Thoracic aorta (tissue), 2 donors: Measurements from ENCODE around the gene KBTBD2. TPM values are rescaled to one million over a fixed set of nuclear protein-coding genes. Genes with fewer than 3 reads are reported as not detected.

Experiments
- ATAC-seq: fragments of 150-250 bp; one replicate; pipeline ENCODE4 v1.8.0; 2017; ENCODE audit warnings: low read depth; ENCODE audit not compliant: insufficient number of reproducible peaks, low FRiP score
- DNase-seq: peaks from one replicate; pipeline ENCODE4 v3.0.0-alpha.2; 2020; ENCODE audit warnings: low spot score
- H3K27ac ChIP-seq, 2 donors: fragments of 200-600 bp; sonication (generic); 1 replicate in 1 of 2; 2 replicates in 1 of 2; pipeline ENCODE4 v1.5.1; 2016; ENCODE audit warnings: mild to moderate bottlenecking in 2 of 2, moderate library complexity in 2 of 2
- H3K27me3 ChIP-seq: fragments of 200-600 bp; sonication (generic); replicated peaks from 2 replicates; pipeline ENCODE4 v1.6.0; 2016; ENCODE audit warnings: mild to moderate bottlenecking; ENCODE audit not compliant: insufficient read depth
- H3K36me3 ChIP-seq: fragments of 200-600 bp; sonication (generic); one replicate; pipeline ENCODE4 v1.5.1; 2016
- H3K4me1 ChIP-seq, 2 donors: fragments of 200-600 bp; sonication (generic); 1 replicate in 1 of 2; 2 replicates in 1 of 2; pipeline versions ENCODE4 v1.5.1 to v1.6.0; 2016; ENCODE audit warnings: low read depth in 2 of 2, mild to moderate bottlenecking in 1 of 2; ENCODE audit not compliant: control insufficient read depth in 1 of 2
- H3K4me3 ChIP-seq: fragments of 200-600 bp; sonication (generic); 2 replicates; pipeline ENCODE4 v1.5.1; 2016; ENCODE audit warnings: mild to moderate bottlenecking
- H3K9me3 ChIP-seq: fragments of 200-600 bp; sonication (generic); 2 replicates; pipeline ENCODE4 v1.5.1; 2016
- total RNA-seq, 2 donors: library from RNA; depleted of rRNA; stranded (reverse); fragments of >200 nt; gene quantifications; one replicate each; pipeline versions ENCODE4 v1.1.0 to v1.2.3, GENCODE V29; 2016
- TF ChIP-seq, protein P1 (sequence below): fragments of 200-600 bp; sonication (generic); IDR thresholded peaks from one replicate; pipeline ENCODE4 v1.5.1; 2019; ENCODE audit warnings: antibody characterized with exemption

KBTBD2 gene
- 10 to 100 TPM; 24.1 to 47.9 TPM for total RNA-seq

DNA sequence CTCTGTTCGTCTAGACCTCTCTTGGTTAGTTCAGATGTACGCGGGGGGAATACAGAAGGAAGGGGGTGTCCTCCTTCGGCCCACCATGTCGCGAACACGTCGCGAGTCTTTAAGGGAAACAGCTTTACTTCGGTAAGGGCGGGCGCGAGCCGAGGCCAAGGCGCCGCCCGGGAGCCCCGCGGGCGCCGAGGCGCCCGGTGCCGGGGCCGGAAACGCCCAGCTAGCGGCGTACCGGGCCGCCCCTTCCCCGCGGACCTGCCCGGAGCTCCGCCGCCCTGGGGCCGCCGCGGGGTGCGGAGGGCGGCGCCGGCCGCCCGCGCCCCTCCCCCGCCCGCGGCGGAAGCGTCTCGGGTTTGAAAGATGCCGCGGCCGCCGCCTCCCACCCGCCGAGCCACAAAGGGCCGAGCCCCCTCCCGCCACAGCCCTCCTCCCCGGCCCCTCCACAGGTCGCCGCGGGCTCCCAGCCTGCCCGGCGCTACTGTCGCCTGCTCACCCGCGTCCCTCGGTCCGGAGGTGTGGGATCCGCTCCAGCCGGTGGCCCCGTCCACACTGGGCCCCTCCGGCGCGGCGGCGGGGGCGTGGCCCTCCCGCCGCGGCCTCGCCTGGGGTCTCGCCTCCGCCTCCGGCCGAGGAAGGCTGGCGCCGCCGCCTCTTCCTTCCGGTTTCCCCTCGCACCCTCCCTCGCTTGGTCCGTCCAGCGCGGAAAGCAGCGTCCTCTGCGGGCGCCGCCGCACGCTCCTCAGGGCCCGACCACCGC lies at the start of gene KBTBD2:
Gene KBTBD2 (minus strand): TSS at position 718 of the 757 bp plus-strand sequence. CDS start 12,156 bp downstream, outside the sequence.
- Histone ChIP-seq H3K27ac (peak within 1 kb of the TSS; percentile 95 to 99), H3K36me3 (no peaks in the 10 kb centered on the region), H3K9me3 (no peaks in the 10 kb centered on the region), H3K27me3 (no peaks in the 10 kb centered on the region), H3K4me3 (peak within 1 kb of the TSS; percentile 96), H3K4me1 (peaks cover 30 to 46% of the 10 kb centered on the region in 2 donors)
- ATAC-seq (peak; percentile 66), DNase-seq (peak; percentile 20)
- TF ChIP-seq, protein P1, sequence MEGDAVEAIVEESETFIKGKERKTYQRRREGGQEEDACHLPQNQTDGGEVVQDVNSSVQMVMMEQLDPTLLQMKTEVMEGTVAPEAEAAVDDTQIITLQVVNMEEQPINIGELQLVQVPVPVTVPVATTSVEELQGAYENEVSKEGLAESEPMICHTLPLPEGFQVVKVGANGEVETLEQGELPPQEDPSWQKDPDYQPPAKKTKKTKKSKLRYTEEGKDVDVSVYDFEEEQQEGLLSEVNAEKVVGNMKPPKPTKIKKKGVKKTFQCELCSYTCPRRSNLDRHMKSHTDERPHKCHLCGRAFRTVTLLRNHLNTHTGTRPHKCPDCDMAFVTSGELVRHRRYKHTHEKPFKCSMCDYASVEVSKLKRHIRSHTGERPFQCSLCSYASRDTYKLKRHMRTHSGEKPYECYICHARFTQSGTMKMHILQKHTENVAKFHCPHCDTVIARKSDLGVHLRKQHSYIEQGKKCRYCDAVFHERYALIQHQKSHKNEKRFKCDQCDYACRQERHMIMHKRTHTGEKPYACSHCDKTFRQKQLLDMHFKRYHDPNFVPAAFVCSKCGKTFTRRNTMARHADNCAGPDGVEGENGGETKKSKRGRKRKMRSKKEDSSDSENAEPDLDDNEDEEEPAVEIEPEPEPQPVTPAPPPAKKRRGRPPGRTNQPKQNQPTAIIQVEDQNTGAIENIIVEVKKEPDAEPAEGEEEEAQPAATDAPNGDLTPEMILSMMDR = no peak

DNA sequence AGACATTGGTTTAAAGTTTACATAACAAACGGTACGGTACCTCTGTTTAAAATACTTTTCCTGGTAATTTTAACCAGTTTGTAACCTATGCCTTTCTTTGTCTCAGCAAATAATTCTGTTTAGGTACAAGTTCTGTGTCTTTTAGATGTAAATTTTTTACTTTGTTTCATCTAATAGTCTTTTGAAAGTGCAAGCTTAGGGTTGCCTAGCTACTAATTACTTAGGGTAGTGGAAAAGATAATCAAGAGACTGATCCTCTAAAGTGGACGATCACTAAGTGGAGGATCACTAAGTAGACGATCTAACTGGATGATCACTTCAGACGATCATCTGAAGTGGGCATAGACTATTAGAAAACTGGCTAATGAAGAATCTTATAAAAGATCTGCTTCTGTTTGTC lies 49.6 kb upstream of the KBTBD2 start:
- Histone ChIP-seq H3K9me3 (no peaks in the 10 kb centered on the region), H3K36me3 (no peaks in the 10 kb centered on the region), H3K4me3 (peak overlapping the region; percentile 95), H3K27ac (peak overlapping the region in 1 of 2 donors; percentile 92), H3K27me3 (no peaks in the 10 kb centered on the region), H3K4me1 (peaks cover 9 to 45% of the 10 kb centered on the region in 2 donors)
- ATAC-seq (no peak), DNase-seq (no peak)
- TF ChIP-seq, protein P1 = no peak

DNA sequence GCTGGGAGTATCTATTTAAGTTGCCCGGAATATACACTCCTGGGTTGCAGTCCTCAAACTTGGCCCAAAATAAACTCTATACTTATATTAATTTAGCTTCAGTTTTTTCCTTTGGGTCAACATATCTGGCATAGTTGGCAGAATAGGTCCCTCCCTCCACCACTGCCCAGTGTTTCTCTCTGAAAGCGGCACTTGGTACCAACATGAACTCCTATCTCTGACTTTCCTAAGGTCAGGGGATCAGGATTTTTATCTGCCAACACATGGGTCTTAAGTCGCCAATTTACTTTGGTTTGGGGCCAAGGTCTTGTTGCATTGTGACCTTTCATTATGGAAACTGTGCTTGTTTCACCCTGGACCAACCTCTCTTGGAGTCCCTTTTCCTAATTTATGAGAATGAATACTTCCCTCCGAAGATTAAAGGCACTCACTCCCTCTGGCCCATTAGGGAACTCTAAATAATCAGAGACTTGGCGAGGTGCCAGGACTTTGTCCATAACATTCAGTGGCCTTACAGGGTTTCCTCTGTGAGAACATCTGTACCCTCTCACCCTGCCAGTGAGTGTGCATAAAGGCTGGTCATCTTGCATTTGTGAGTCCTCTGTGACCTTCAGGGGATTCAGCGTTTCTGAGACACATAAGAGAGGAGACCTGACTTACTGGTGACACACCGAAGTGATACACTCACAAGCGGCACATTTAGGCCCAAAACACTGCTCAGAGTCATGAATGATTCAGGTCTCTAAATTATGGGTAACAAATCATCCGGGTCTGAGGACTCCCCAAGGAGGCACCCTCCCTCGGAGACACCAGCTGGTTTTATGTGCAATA lies 46.0 kb upstream of the KBTBD2 start:
- peak overlapping the region; percentile 6 for H3K4me3 ChIP-seq
- ATAC-seq (no peak), DNase-seq (peak; percentile 48)
- peaks cover 9 to 51% of the 10 kb centered on the region in 2 donors for H3K4me1 ChIP-seq
- H3K27ac ChIP-seq = peak overlapping the region; percentile 22 to 23
- H3K9me3 ChIP-seq = no peaks in the 10 kb centered on the region
- H3K27me3 ChIP-seq = no peaks in the 10 kb centered on the region
- TF ChIP-seq, protein P1 = no peak
- no peaks in the 10 kb centered on the region for H3K36me3 ChIP-seq

DNA sequence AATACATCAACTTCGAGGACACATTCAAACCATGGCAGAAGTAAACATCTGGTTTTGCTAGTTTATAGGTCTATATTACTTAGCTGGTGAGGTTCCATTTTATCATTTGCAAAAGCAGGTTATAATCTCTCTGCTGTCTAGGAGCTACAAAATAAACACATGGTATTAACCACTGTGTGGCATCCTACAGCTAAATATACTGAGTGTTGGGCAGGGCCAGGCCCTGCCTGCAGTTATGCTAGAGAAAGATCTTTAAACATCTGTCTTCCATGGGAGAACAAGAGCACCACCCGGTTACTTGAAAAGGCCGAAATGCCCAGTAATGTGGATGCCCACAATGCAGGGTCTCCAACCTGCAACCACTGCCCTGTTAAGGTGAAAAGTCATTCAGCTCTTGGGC lies 45.1 kb upstream of the KBTBD2 start:
- Histone ChIP-seq H3K36me3 (no peaks in the 10 kb centered on the region), H3K4me3 (no peak overlapping the region), H3K4me1 (peaks cover 9 to 48% of the 10 kb centered on the region in 2 donors), H3K9me3 (no peaks in the 10 kb centered on the region), H3K27me3 (no peaks in the 10 kb centered on the region), H3K27ac (peak overlapping the region in 1 of 2 donors; percentile 22)
- DNase-seq (no peak), ATAC-seq (no peak)
- TF ChIP-seq, protein P1 = no peak

DNA sequence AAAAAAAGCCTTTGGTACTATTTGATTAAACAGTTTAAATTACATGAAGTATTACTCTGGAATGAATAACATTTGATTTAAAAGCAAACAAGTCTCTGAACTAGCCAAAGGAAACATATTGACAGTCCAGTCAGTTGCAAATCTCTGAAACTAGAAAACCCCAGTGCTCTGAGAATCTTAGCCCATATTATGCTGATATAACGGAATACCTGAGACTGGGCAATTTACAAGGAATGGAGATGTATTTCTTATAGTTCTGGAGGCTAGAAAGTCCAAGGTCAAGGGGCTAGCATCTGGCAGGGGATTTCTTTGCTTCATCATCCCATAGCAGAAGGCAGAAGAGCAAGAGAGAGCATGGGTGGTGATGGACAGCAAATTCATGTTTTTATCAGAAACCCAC lies 44.0 kb upstream of the KBTBD2 start:
- Histone ChIP-seq H3K36me3 (no peaks in the 10 kb centered on the region), H3K27me3 (no peaks in the 10 kb centered on the region), H3K4me3 (no peak overlapping the region), H3K9me3 (no peaks in the 10 kb centered on the region), H3K4me1 (peaks cover 9 to 38% of the 10 kb centered on the region in 2 donors), H3K27ac (no peak overlapping the region)
- DNase-seq (no peak), ATAC-seq (no peak)
- TF ChIP-seq, protein P1 = no peak
